ENCODE measurements around the gene ATP13A5. TPM values are rescaled to one million over a fixed set of nuclear protein-coding genes. Genes with fewer than 3 reads are reported as not detected.
A peak's percentile ranks its signal among the peaks of the same experiment; 100 is the strongest.

ATP13A5 gene
- total RNA-seq, 1 experiment from 2014 or later: not detected

GRCh38 chr3:193250492-193250891 lies 128.1 kb downstream of the ATP13A5 start:
- no peak overlapping the region for H3K4me3 Mint-ChIP-seq (ENCODE audit: low read depth, unreplicated experiment)
- CTCF ChIA-PET: no interaction called here

GRCh38 chr3:193248848-193249468 lies 129.6 kb downstream of the ATP13A5 start:
- peaks cover 15% of the 10 kb centered on the region for H3K9me3 Mint-ChIP-seq (ENCODE audit: low read depth, unreplicated experiment)
- intact Hi-C loops (cut with micrococcal nuclease; ENCODE audit: unreplicated experiment): no loop called here
- CTCF ChIA-PET: no interaction called here
- TF ChIP-seq, protein P1, sequence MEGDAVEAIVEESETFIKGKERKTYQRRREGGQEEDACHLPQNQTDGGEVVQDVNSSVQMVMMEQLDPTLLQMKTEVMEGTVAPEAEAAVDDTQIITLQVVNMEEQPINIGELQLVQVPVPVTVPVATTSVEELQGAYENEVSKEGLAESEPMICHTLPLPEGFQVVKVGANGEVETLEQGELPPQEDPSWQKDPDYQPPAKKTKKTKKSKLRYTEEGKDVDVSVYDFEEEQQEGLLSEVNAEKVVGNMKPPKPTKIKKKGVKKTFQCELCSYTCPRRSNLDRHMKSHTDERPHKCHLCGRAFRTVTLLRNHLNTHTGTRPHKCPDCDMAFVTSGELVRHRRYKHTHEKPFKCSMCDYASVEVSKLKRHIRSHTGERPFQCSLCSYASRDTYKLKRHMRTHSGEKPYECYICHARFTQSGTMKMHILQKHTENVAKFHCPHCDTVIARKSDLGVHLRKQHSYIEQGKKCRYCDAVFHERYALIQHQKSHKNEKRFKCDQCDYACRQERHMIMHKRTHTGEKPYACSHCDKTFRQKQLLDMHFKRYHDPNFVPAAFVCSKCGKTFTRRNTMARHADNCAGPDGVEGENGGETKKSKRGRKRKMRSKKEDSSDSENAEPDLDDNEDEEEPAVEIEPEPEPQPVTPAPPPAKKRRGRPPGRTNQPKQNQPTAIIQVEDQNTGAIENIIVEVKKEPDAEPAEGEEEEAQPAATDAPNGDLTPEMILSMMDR (IDR thresholded peaks at IDR 0.05; ENCODE audit: unreplicated experiment): no peak
- H3K27me3 Mint-ChIP-seq (ENCODE audit: unreplicated experiment): no peaks in the 10 kb centered on the region
- no peak for DNase-seq
- no peak overlapping the region for H3K27ac Mint-ChIP-seq (ENCODE audit: unreplicated experiment)
- no peak overlapping the region for H3K4me3 Mint-ChIP-seq (ENCODE audit: low read depth, unreplicated experiment)
- no peaks in the 10 kb centered on the region for H3K36me3 Mint-ChIP-seq (ENCODE audit: insufficient read depth, unreplicated experiment)
- no TSS peak for BruUV-seq (replicated peaks)
- H3K4me1 Mint-ChIP-seq (ENCODE audit: low read depth, unreplicated experiment): no peaks in the 10 kb centered on the region

More at GRCh38 chr3:193250492-193250891, 128.1 kb downstream of the ATP13A5 start:
- H3K27ac Mint-ChIP-seq (ENCODE audit: unreplicated experiment): no peak overlapping the region
- TF ChIP-seq, protein P1 (IDR thresholded peaks at IDR 0.05; ENCODE audit: unreplicated experiment): no peak
- no peaks in the 10 kb centered on the region for H3K36me3 Mint-ChIP-seq (ENCODE audit: insufficient read depth, unreplicated experiment)
- H3K9me3 Mint-ChIP-seq (ENCODE audit: low read depth, unreplicated experiment): peaks cover 13% of the 10 kb centered on the region
- DNase-seq: no peak
- intact Hi-C loops (cut with micrococcal nuclease; ENCODE audit: unreplicated experiment): no loop called here
- no peaks in the 10 kb centered on the region for H3K4me1 Mint-ChIP-seq (ENCODE audit: low read depth, unreplicated experiment)
- no peaks in the 10 kb centered on the region for H3K27me3 Mint-ChIP-seq (ENCODE audit: unreplicated experiment)
- no TSS peak for BruUV-seq (replicated peaks)

DNA sequence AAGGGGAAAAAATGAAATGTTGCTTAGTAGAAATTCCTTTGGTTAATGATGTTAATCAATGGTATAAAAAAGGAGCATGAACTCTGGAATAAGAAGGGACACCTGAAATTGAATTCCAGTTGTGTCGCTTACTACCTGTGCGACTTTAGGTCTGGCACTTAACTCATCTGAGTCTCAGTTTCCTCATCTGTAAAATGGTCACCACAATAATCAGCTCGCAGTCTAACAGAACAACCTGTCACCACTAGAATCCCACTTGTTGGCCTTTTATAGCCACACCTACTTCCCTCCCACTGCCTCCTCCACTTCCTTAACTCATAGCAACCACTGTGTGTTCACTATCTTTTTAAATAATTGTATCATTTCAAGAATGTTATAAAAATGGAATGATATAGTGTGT lies 135.0 kb downstream of the ATP13A5 start:
- no TSS peak for BruUV-seq (replicated peaks)
- Mint-ChIP-seq H3K4me3 (ENCODE audit: low read depth, unreplicated experiment) (no peak overlapping the region), H3K9me3 (ENCODE audit: low read depth, unreplicated experiment) (peaks cover 5% of the 10 kb centered on the region), H3K4me1 (ENCODE audit: low read depth, unreplicated experiment) (peaks cover 13% of the 10 kb centered on the region), H3K27ac (ENCODE audit: unreplicated experiment) (no peak overlapping the region), H3K36me3 (ENCODE audit: insufficient read depth, unreplicated experiment) (peaks cover 21% of the 10 kb centered on the region), H3K27me3 (ENCODE audit: unreplicated experiment) (no peaks in the 10 kb centered on the region)
- TF ChIP-seq, protein P1 (IDR thresholded peaks at IDR 0.05; ENCODE audit: unreplicated experiment): no peak
- DNase-seq: no peak
- CTCF ChIA-PET: interaction anchor here (0.6 kb wide), 1 partner anchor 349 kb away, joined by 4 read pairs; no protein-coding TSS in a partner anchor
- intact Hi-C loops (cut with micrococcal nuclease; ENCODE audit: unreplicated experiment): no loop called here

- peaks cover 21% of the 10 kb centered on the region for H3K36me3 Mint-ChIP-seq (ENCODE audit: insufficient read depth, unreplicated experiment)
- intact Hi-C loops (cut with micrococcal nuclease; ENCODE audit: unreplicated experiment): loop anchor here (2.0 kb wide), 1 partner anchor 35 kb away; no protein-coding TSS in a partner anchor
- H3K27me3 Mint-ChIP-seq (ENCODE audit: unreplicated experiment): no peaks in the 10 kb centered on the region
- TF ChIP-seq, protein P1 (IDR thresholded peaks at IDR 0.05; ENCODE audit: unreplicated experiment): no peak
- peaks cover 4% of the 10 kb centered on the region for H3K9me3 Mint-ChIP-seq (ENCODE audit: low read depth, unreplicated experiment)
- no TSS peak for BruUV-seq (replicated peaks)
- peak overlapping the region; percentile 13 for H3K27ac Mint-ChIP-seq (ENCODE audit: unreplicated experiment)
- DNase-seq: no peak
- H3K4me1 Mint-ChIP-seq (ENCODE audit: low read depth, unreplicated experiment): peaks cover 13% of the 10 kb centered on the region
- CTCF ChIA-PET: interaction anchor here (0.7 to 1.9 kb wide), 6 partner anchors 9 to 201 kb away, joined by 3 to 5 read pairs (median 3); no protein-coding TSS in a partner anchor
- H3K4me3 Mint-ChIP-seq (ENCODE audit: low read depth, unreplicated experiment): peak overlapping the region; percentile 81
Measured at GRCh38 chr3:193241716-193242115, 136.8 kb downstream of the ATP13A5 start.
